ENCODE data around the gene COL23A1.

- TF ChIP-seq CTCF (IDR thresholded peaks at IDR 0.05; ENCODE audit: low read depth, low read length) (no peak), EZH2phosphoT487 (IDR thresholded peaks at IDR 0.05; ENCODE audit: low read depth) (no peak)
Observed at GRCh38 chr5:178442405-178443257, 147.6 kb downstream of the COL23A1 start.

Data from OCI-LY3 (cell line).